DMS153 (cell line): Measurements from ENCODE around the gene ZNF236.

ENCODE experiments used
- DNase-seq: peaks from one replicate; lab custom pipeline; 2025; lab: John Stamatoyannopoulos, UW

The ZNF236 gene

DNA sequence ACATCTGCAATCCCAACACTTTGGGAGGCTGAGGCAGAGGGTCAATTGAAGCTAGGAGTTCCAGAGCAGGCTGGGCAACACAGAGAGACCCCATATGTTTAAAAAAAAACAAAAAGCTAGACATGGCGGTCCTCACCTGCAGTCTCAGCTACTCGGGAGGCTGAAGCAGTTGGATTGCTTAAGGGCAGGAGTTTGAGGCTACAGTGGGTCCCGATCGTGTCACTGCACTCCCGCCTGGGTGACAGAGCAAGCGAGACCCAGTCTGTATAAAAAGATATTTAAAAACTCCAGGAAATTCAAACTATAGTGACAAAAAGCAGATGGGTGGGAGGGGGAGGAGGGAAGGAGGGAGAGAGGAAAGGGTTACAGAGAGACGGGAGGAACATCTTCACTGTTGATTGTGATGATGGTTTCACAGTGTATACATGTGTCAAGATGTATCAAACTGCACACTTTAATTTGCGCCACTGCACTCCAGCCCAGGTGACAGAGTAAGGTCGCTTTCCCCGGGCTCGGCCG, 942 bp upstream of the ZNF236 start:
- DNase-seq, result no peak

- DNase-seq, result peak; percentile 18
Measured at GRCh38 chr18:76821875-76822505, 367 bp upstream of the ZNF236 start.

GRCh38 chr18:76823161-76823538, 793 bp downstream of the ZNF236 start:
- DNase-seq, result no peak

- no peak for DNase-seq
Measured at GRCh38 chr18:76823587-76824011, 1.2 kb downstream of the ZNF236 start.

DNA sequence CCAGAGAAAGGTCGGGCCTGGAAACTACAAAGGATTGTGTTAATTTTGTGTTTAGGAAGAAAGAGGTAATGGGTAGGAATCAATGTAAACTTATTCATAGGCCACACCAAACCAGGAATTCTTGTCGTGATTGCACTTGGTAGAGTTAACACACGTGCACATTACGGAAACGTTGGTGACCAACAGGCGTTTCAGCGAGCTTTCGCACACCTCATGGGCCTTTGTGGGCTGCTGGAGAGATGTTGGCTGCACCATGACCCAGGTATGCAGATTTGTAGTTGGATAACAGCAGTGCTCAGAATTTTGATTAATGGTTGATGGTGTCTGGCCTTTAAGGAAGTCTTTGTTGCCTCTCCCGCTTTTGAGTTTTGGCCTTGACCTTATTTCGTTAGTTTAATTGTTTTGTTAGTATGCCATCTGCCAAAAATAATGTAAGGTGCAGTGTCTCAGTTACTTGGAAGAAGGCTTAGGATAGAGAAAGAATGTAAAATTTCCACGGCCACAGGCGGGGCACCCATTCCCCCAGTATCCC, 1.9 kb downstream of the ZNF236 start:
- DNase-seq, result no peak

DNA sequence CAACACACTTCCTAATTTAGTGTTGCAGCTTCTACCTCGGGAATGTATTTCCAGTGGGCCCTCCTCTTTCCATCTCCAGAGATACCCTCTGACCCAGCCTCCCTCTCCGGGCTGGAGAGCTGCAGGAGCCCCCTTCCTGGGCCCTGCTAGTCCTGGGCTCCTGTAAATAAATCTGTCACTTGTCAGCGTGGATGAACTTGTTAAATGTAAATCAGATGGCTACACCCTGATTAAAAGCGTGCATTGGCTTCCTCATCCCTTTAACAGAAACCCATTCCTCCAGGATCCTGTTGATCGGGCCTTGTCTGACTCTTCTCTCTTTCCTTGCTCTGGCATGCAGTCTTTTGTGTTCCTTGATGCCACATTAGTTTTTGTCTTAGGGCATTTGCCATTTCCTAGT, 2.4 kb downstream of the ZNF236 start:
- no peak for DNase-seq

GRCh38 chr18:76827205-76828200, 5.1 kb downstream of the ZNF236 start:
- no peak for DNase-seq

GRCh38 chr18:76834379-76834778, 12.0 kb downstream of the ZNF236 start:
- DNase-seq, result no peak

GRCh38 chr18:76835380-76835779, 13.0 kb downstream of the ZNF236 start:
- DNase-seq, result no peak

DNA sequence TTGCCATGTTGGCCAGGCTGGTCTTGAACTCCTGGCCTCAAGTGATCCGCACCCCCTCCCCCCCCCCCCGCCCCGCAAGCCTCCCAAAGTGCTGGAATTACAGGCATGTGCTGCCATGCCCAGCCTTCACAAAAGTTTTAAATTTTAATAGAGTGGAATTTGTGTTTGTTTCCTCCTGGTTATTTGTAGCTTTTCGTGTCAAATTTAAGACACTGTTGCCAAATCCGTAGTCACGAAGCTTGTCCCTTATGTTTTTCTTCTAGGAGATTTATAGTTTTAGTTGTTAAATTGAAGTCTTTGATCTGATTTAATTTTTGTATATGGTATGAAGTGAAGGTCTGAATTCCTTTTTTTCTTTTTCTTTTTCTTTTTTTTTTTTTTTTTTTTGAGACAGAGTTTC, 14.7 kb downstream of the ZNF236 start:
- DNase-seq, result no peak

DNA sequence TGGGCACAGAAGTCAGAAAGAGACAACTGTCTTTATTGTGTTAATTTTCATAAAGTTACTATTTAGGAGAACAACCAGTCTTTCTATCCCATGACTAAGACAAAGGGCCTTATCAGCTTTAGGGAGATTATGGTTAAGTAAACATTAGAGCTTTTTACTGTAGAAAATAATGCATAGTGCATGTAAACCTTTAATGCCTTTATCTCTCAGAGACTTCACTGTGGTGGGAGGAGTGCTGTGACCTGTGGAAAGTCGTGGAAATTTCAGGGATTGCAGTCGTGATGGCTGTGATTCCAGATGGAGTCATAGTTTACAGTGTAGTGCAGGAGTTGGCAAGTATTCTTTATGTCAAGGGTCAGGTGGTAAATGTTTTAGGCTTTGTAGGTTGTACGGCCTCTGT, 15.8 kb downstream of the ZNF236 start:
- DNase-seq, result no peak

DNA sequence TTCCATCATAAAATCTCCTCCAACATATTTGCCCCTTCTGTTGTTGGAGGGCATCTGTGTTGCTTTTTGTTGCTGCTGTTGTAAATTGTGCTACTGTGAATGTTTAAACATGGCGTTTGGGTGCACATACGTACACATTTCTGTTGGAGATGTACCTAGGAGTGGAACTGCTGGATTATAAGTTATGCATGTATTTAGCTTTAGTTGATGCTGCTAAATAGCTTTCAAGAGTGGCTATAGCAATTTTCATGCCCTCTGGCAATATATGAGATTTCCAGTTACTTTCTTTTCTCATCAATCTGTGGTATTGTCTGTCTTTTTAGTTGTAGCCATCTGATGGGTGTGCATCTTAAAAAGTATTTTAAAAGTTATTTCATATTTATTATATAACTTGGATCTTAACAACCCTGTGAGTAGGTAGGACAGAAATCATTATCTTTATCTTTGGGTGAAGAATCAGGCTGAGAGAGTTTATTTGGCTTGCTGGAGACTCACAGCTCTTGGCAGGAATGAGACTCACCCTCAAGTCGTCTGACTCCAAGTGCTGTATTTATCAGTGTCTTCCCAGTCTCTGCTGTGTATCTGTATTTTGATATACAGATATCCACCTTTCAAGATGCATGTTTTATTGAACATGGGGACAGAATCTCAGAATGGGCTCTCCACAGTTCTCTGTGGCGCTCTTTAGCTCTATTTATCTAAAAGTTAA, 16.9 kb downstream of the ZNF236 start:
- no peak for DNase-seq

GRCh38 chr18:76842837-76843530, 20.6 kb downstream of the ZNF236 start:
- no peak for DNase-seq

GRCh38 chr18:76844144-76844543, 21.8 kb downstream of the ZNF236 start:
- no peak for DNase-seq

GRCh38 chr18:76844742-76845477, 22.6 kb downstream of the ZNF236 start:
- no peak for DNase-seq

DNA sequence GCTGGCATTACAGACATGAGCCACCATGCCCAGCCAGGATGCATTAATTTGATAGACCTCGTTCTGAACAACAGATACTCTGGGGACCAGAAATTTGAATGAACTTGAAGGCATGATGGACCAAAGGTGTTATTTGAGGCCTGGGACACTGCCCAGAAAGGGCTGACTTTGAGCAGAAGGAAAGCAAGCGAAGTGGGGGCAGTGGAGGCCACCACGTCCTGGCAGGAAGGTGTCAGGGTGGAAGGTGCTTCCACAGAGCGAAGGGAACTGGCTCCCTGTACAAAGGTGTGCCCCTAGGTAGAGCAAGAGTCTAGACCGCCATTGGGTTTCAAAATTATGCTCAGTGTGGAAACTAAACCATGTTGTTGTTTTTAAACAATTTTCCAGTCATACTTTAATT, 23.9 kb downstream of the ZNF236 start:
- DNase-seq, result no peak

DNA sequence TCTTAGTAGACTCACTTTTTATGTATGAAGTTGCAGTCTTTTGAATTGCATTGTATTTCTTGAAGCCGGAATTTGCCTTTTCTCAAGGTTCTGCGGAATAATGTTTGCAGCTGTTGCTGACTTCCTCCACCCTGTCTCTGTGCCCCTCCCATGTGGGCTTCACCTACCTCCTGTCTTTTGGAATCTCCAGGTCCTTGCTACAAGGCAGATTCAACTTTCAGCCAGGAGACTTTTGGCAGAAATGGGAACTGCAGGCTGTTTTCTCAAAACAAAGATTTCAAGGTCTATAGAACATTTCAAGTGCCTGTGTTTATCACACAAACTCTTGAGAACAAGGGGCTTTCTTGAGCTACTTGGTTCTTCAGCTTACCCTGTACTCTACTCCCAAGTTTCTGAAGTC, 25.6 kb downstream of the ZNF236 start:
- DNase-seq, result no peak

DNA sequence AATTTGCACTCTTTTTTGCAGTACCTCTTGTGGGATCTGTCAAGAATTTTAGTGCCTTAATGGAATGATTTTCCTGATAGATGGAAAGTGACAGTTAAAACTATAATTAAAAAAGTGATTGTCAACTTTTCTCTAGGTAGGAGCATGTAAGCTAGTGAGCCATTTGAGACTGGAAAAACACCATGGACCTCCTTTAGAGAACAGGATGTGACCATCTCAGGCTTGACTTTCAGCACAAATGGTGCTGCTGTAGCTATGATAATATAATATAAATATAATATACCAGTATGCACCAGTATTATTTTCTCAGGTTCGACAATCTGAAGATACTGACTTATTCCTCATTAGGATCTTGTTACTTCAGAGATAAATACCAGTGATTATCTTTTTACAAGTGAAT, 27.8 kb downstream of the ZNF236 start:
- no peak for DNase-seq

- no peak for DNase-seq
Measured at GRCh38 chr18:76855594-76855993, 33.2 kb downstream of the ZNF236 start.

- no peak for DNase-seq
Measured at GRCh38 chr18:76857476-76857875, 35.1 kb downstream of the ZNF236 start.
